Brain microvascular endothelial cell (primary cell): Measurements from ENCODE around the gene DNAJC5.

Source experiments
- DNase-seq: peaks from one replicate; pipeline ENCODE4 v3.0.0-alpha.2; 2020
- H3K27ac ChIP-seq: fragments of 250-450 bp; sonication (Bioruptor Pico); 2 replicates; pipeline ENCODE4 v1.5.1; 2020; ENCODE audit warnings: mild to moderate bottlenecking, moderate library complexity
- H3K27me3 ChIP-seq: fragments of 250-450 bp; sonication (Bioruptor Pico); replicated peaks from 2 replicates; pipeline ENCODE4 v1.5.1; 2020; ENCODE audit warnings: mild to moderate bottlenecking
- H3K36me3 ChIP-seq: fragments of 250-450 bp; sonication (Bioruptor Pico); replicated peaks from 2 replicates; pipeline ENCODE4 v1.5.1; 2020; ENCODE audit warnings: mild to moderate bottlenecking
- H3K4me3 ChIP-seq: 2 replicates; pipeline ENCODE4 v1.5.1; 2011; ENCODE audit warnings: low read depth, mild to moderate bottlenecking, control low read depth, low read length, moderate library complexity
- CTCF ChIP-seq: IDR thresholded peaks from 2 replicates; pipeline ENCODE4 v1.5.1; 2011; ENCODE audit warnings: low read depth, mild to moderate bottlenecking, moderate library complexity, low read length, control low read depth, inconsistent platforms; ENCODE audit errors: missing control alignments
- in situ Hi-C: cut with HindIII; loops from 2 replicates; pipeline ENCODE4 v1.10.0; 2017; ENCODE audit warnings: low sequenced_read_pairs, low pct_ligation_motif_present

Gene DNAJC5

GRCh38 chr20:63897978-63898561 lies 3.1 kb downstream of the DNAJC5 start:
- Histone ChIP-seq H3K4me3 (no peak overlapping the region), H3K27me3 (no peaks in the 10 kb centered on the region), H3K27ac (no peak overlapping the region), H3K36me3 (peaks cover 3% of the 10 kb centered on the region)
- DNase-seq, result no peak
- in situ Hi-C loops, result loop anchor here (25.0 kb wide), 1 partner anchor 311 kb away; no protein-coding TSS in a partner anchor
- no peak for TF ChIP-seq CTCF

- H3K27ac ChIP-seq, result no peak overlapping the region
- H3K36me3 ChIP-seq, result peaks cover 5% of the 10 kb centered on the region
- TF ChIP-seq CTCF, result no peak
- no peak for DNase-seq
- in situ Hi-C loops, result loop anchor here (25.0 kb wide), 1 partner anchor 312 kb away; no protein-coding TSS in a partner anchor
- no peak overlapping the region for H3K4me3 ChIP-seq
- H3K27me3 ChIP-seq, result no peaks in the 10 kb centered on the region
Observed at GRCh38 chr20:63898882-63899558, 4.1 kb downstream of the DNAJC5 start.

- in situ Hi-C loops, result no loop called here
- DNase-seq, result no peak
- no peaks in the 10 kb centered on the region for H3K27me3 ChIP-seq
- no peak overlapping the region for H3K4me3 ChIP-seq
- peaks cover 5% of the 10 kb centered on the region for H3K36me3 ChIP-seq
- TF ChIP-seq CTCF, result no peak
- no peak overlapping the region for H3K27ac ChIP-seq
Observed at GRCh38 chr20:63900413-63900812, 5.5 kb downstream of the DNAJC5 start.

GRCh38 chr20:63903796-63904561 lies 9.1 kb downstream of the DNAJC5 start:
- no peak for TF ChIP-seq CTCF
- no peak for DNase-seq
- no peak overlapping the region for H3K27ac ChIP-seq

GRCh38 chr20:63908008-63908682 lies 13.2 kb downstream of the DNAJC5 start:
- H3K4me3 ChIP-seq, result no peak overlapping the region
- peaks cover 5% of the 10 kb centered on the region for H3K36me3 ChIP-seq
- H3K27me3 ChIP-seq, result no peaks in the 10 kb centered on the region
- no peak overlapping the region for H3K27ac ChIP-seq
- DNase-seq, result no peak
- in situ Hi-C loops, result no loop called here
- TF ChIP-seq CTCF, result no peak

More at GRCh38 chr20:63903796-63904561, 9.1 kb downstream of the DNAJC5 start:
- Histone ChIP-seq H3K27me3 (no peaks in the 10 kb centered on the region), H3K4me3 (no peak overlapping the region), H3K36me3 (peaks cover 3% of the 10 kb centered on the region)
- in situ Hi-C loops, result no loop called here
